Liver (tissue), 9 donors: ENCODE data around the gene DDX46. TPM values are rescaled to one million over a fixed set of nuclear protein-coding genes. Genes with fewer than 3 reads are reported as not detected.

Source experiments
- DNase-seq: peaks from one replicate; pipeline ENCODE4 v3.0.0-alpha.2; 2017; ENCODE audit warnings: low spot score
- H3K27ac ChIP-seq, 2 donors: one replicate each; pipeline ENCODE4 v1.7.0; 2013; ENCODE audit warnings: inconsistent platforms in 2 of 2, low read length in 2 of 2, control low read depth in 1 of 2, low read depth in 1 of 2, mild to moderate bottlenecking in 1 of 2
- H3K27me3 ChIP-seq, 4 donors: one replicate each; pipeline versions ENCODE4 v1.6.1 to v1.7.0; 2013; ENCODE audit warnings: low read length in 3 of 4, inconsistent platforms in 1 of 4, mild to moderate bottlenecking in 1 of 4, moderate library complexity in 1 of 4; ENCODE audit not compliant: control insufficient read depth in 4 of 4, insufficient read depth in 4 of 4
- H3K36me3 ChIP-seq, 4 donors: one replicate each; pipeline versions ENCODE4 v1.6.1 to v1.7.0; 2013; ENCODE audit warnings: low read length in 3 of 4, mild to moderate bottlenecking in 3 of 4, low read depth in 1 of 4, moderate library complexity in 1 of 4; ENCODE audit not compliant: control insufficient read depth in 4 of 4, insufficient read depth in 3 of 4
- H3K4me1 ChIP-seq, 4 donors: one replicate each; pipeline versions ENCODE4 v1.6.1 to v1.7.0; 2013; ENCODE audit warnings: low read length in 3 of 4, mild to moderate bottlenecking in 3 of 4, moderate library complexity in 1 of 4; ENCODE audit not compliant: control insufficient read depth in 4 of 4, insufficient read depth in 4 of 4
- H3K4me3 ChIP-seq, 3 donors: one replicate each; pipeline versions ENCODE4 v1.6.1 to v1.7.0; 2013; ENCODE audit warnings: low read length in 3 of 3, control low read depth in 1 of 3, low read depth in 1 of 3, mild to moderate bottlenecking in 1 of 3
- H3K9ac ChIP-seq, 2 donors: one replicate each; pipeline ENCODE4 v1.7.0; 2013; ENCODE audit warnings: low read length in 2 of 2, mild to moderate bottlenecking in 2 of 2, moderate library complexity in 2 of 2, control low read depth in 1 of 2, low read depth in 1 of 2
- H3K9me3 ChIP-seq, 4 donors: one replicate each; pipeline versions ENCODE4 v1.6.1 to v1.7.0; 2013; ENCODE audit warnings: low read length in 3 of 4; ENCODE audit not compliant: control insufficient read depth in 4 of 4
- EGR1 ChIP-seq, 2 donors: IDR thresholded peaks; 2 replicates each; pipeline ENCODE4 v1.6.1; 2016 to 2018; ENCODE audit warnings: antibody characterized with exemption in 2 of 2, low read depth in 2 of 2
- FOXA1 ChIP-seq: IDR thresholded peaks from 2 replicates; pipeline ENCODE4 v1.6.1; 2016; ENCODE audit warnings: antibody characterized with exemption
- FOXA2 ChIP-seq: IDR thresholded peaks from 2 replicates; pipeline ENCODE4 v1.6.1; 2016; ENCODE audit warnings: antibody characterized with exemption
- GABPA ChIP-seq, 2 donors: IDR thresholded peaks in 1 of 2; conservative IDR thresholded peaks in 1 of 2; 2 replicates each; pipeline ENCODE4 v1.6.1; 2016; ENCODE audit warnings: antibody characterized with exemption in 2 of 2, mild to moderate bottlenecking in 1 of 2, moderate library complexity in 1 of 2
- HNF4A ChIP-seq, 2 donors: conservative IDR thresholded peaks; 2 replicates each; pipeline ENCODE4 v1.6.1; 2016; ENCODE audit warnings: antibody characterized with exemption in 2 of 2, mild to moderate bottlenecking in 2 of 2
- HNF4G ChIP-seq: IDR thresholded peaks from 2 replicates; pipeline ENCODE4 v1.6.1; 2016; ENCODE audit warnings: antibody characterized with exemption
- JUND ChIP-seq, 2 donors: IDR thresholded peaks; 2 replicates each; pipeline ENCODE4 v1.6.1; 2016; ENCODE audit warnings: antibody characterized with exemption in 2 of 2
- NR2F2 ChIP-seq: IDR thresholded peaks from 2 replicates; pipeline ENCODE4 v1.6.1; 2016; ENCODE audit warnings: antibody characterized with exemption
- RAD21 ChIP-seq, 2 donors: IDR thresholded peaks; 2 replicates each; pipeline ENCODE4 v1.6.1; 2016; ENCODE audit warnings: antibody characterized with exemption in 2 of 2, mild to moderate bottlenecking in 2 of 2
- RXRA ChIP-seq, 2 donors: IDR thresholded peaks; 2 replicates each; pipeline ENCODE4 v1.6.1; 2017 to 2018; ENCODE audit warnings: antibody characterized with exemption in 2 of 2, mild to moderate bottlenecking in 1 of 2
- SP1 ChIP-seq: IDR thresholded peaks from 2 replicates; pipeline ENCODE4 v1.6.1; 2018; ENCODE audit warnings: antibody characterized with exemption, mild to moderate bottlenecking
- TAF1 ChIP-seq: conservative IDR thresholded peaks from 2 replicates; pipeline ENCODE4 v1.6.1; 2016; ENCODE audit warnings: antibody characterized with exemption, mild to moderate bottlenecking
- YY1 ChIP-seq: IDR thresholded peaks from 2 replicates; pipeline ENCODE4 v1.6.1; 2016; ENCODE audit warnings: antibody characterized with exemption, mild to moderate bottlenecking
- WGBS: extraction: QIAGEN DNeasy Blood & Tissue Kit; methylation state at CpG from one replicate; pipeline ENCODE4 v1.1.7; 2013; 5-methylcytosine and 5-hydroxymethylcytosine counted together
- polyA plus RNA-seq, 2 donors: library from polyadenylated mRNA; stranded (reverse) in 1 of 2; unstranded in 1 of 2; fragments of 200-250 nt in 1 of 2; fragments of >200 nt in 1 of 2; fragmentation: Nextera tagmentation in 1 of 2; extraction: Ambion mirVana in 1 of 2; gene quantifications; one replicate each; pipeline versions ENCODE4 v1.2.1 to v1.2.3, GENCODE V29; 2013 to 2015
- total RNA-seq, 2 donors: library from RNA; depleted of rRNA; stranded (reverse); fragments of >200 nt; gene quantifications; one replicate each; pipeline ENCODE4 v1.2.3, GENCODE V29; 2014
- TF ChIP-seq, protein P1 (sequence below): IDR thresholded peaks from 2 replicates; pipeline ENCODE4 v1.6.1; 2016; ENCODE audit warnings: antibody characterized with exemption
- TF ChIP-seq, protein P2 (sequence below): fragments of 150-350 bp; IDR thresholded peaks from 2 replicates; pipeline ENCODE4 v1.5.1; 2017; ENCODE audit warnings: improper control_type of control experiment, low read depth, low read length; ENCODE audit not compliant: missing input control
- TF ChIP-seq, protein P3 (sequence below): IDR thresholded peaks from 2 replicates; pipeline ENCODE4 v1.6.1; 2016; ENCODE audit warnings: antibody characterized with exemption
- donor health status: healthy.
- donor health status: healthy.
- donor health status: healthy.
- donor health status: healthy.
- donor health status: healthy.

DDX46 gene
- total and polyA plus RNA-seq, 4 donors = 11.2 to 24.3 (median 16.0) TPM

DNA sequence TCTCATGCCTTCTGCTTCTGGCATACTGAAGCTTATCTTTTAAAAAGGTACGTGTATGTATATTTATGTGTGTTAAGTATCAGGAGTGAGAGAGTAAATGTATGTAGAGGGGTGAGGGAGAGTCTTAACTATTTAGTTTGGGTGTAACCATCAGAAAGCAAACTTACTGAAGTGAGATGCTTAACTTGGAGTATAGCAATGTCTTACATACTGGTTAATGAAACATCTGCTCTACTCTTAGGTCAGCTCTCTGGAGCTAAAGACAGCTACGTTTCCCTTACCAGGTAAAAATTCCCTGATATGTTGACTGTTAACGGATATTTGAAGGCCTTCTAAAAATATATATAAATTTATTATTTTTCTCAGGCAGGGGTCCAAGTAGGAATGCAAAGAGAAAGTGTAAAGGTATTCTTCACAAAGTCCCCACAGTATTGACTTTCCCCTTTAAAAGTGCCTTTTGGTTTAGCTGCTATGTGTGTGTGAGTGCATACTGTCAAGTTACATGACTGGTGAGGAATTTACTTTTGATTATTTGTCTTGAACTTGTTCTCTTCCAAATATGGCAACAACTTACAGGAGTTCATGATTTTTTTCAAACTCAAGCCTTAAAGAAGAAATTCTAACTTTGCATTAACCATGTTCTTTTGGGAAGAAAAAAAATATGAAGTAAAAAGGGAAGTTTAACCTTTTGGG, 74.9 kb downstream of the DDX46 start:
- no peak overlapping the region for H3K9ac ChIP-seq

DNA sequence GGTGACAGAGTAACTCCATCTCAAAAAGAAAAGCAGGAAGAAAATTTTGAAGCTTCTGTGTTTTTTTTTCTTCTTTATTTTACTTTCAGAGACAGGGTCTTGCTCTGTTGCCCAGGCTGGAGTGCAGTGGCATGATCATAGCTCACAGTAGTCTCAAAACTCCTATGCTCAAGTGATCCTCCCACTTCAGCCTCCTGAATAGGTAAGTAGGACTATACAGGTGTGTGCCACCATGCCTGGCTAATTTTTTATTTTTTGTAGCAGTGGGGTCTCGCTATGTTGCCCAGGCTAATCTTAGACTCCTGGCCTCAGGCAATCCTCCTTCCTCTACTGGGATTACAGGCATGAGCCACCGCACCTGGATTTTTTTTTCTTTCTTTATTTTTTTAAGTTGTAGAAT, 77.0 kb downstream of the DDX46 start:
- Histone ChIP-seq H3K27me3 (no peaks in the 10 kb centered on the region), H3K36me3 (no peaks in the 10 kb centered on the region), H3K4me1 (peaks cover 7 to 29% (median 24%) of the 10 kb centered on the region in 4 donors), H3K9ac (no peak overlapping the region), H3K27ac (no peak overlapping the region), H3K9me3 (no peaks in the 10 kb centered on the region), H3K4me3 (no peak overlapping the region)
- over 99% methylated on average over 2 of the region's 2 CpGs for WGBS
- no peak for DNase-seq
- TF ChIP-seq, protein P1, sequence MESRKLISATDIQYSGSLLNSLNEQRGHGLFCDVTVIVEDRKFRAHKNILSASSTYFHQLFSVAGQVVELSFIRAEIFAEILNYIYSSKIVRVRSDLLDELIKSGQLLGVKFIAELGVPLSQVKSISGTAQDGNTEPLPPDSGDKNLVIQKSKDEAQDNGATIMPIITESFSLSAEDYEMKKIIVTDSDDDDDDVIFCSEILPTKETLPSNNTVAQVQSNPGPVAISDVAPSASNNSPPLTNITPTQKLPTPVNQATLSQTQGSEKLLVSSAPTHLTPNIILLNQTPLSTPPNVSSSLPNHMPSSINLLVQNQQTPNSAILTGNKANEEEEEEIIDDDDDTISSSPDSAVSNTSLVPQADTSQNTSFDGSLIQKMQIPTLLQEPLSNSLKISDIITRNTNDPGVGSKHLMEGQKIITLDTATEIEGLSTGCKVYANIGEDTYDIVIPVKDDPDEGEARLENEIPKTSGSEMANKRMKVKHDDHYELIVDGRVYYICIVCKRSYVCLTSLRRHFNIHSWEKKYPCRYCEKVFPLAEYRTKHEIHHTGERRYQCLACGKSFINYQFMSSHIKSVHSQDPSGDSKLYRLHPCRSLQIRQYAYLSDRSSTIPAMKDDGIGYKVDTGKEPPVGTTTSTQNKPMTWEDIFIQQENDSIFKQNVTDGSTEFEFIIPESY = no peak
- TF ChIP-seq GABPA (IDR thresholded peaks at IDR 0.05 in 1 of 2, conservative IDR thresholded peaks at IDR 0.05 in 1 of 2) = no peak

More for the DNA sequence above, 74.9 kb downstream of the DDX46 start:
- Histone ChIP-seq H3K4me1 (peaks cover 4 to 21% (median 16%) of the 10 kb centered on the region in 4 donors), H3K27ac (no peak overlapping the region), H3K9me3 (no peaks in the 10 kb centered on the region), H3K27me3 (no peaks in the 10 kb centered on the region), H3K4me3 (no peak overlapping the region), H3K36me3 (peaks cover 0 to 4% (median under 1%) of the 10 kb centered on the region in 4 donors)
- TF ChIP-seq, protein P1 = no peak
- no peak for TF ChIP-seq NR2F2
- no peak for TF ChIP-seq YY1
- TF ChIP-seq RAD21 (IDR thresholded peaks at IDR 0.05) = no peak
- 87% methylated on average over 3 of the region's 3 CpGs for WGBS
- no peak for DNase-seq

DNA sequence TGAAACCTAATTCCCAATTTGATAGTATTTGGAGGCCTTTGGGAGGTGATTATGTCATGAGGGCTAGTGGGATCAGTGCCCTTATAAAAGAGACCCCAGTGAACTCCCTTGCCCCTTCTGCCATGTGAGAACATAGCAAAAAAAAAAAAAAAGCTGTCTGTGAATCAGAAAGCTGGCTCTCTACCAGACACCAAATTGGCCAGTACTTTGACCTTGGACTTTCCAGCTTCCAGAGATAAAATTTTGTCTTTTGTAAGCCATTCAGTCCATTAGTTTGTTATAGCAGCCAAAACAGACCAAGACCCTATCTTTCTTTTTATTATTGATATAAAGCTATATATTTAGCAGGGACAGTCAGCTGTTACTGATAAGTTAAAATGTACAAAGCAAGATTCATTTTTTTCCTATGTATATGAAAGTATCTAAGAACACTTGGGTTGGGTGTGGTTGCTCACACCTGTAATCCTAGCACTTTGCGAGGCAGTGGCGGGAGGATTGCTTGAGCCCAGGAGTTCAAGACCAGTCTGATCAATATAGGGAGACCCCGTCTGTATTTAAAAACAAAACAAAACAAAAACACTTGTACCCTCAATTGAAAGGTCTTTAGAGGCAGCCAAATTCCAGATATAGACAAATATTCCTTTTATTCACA, 79.1 kb downstream of the DDX46 start:
- no peak for DNase-seq
- H3K4me1 ChIP-seq = peaks cover 7 to 29% (median 24%) of the 10 kb centered on the region in 4 donors
- H3K9ac ChIP-seq = peak overlapping the region in 1 of 2 donors; percentile 49
- H3K36me3 ChIP-seq = no peaks in the 10 kb centered on the region
- no peaks in the 10 kb centered on the region for H3K27me3 ChIP-seq
- peak overlapping the region; percentile 83 to 90 for H3K27ac ChIP-seq
- 22% methylated on average over 3 of the region's 3 CpGs for WGBS
- peak overlapping the region in 1 of 3 donors; percentile 5 for H3K4me3 ChIP-seq
- no peaks in the 10 kb centered on the region for H3K9me3 ChIP-seq
- no peak for TF ChIP-seq TAF1
- no peak for TF ChIP-seq FOXA1
- peak; percentile 35 for TF ChIP-seq YY1
- TF ChIP-seq EGR1 (IDR thresholded peaks at IDR 0.05; ENCODE audit: low read depth in 2 of 2) = no peak
- TF ChIP-seq HNF4G = peak; percentile 66
- TF ChIP-seq RXRA (IDR thresholded peaks at IDR 0.05) = peak; percentile 74 to 77
- TF ChIP-seq JUND (IDR thresholded peaks at IDR 0.05) = peak; percentile 42 to 58
- TF ChIP-seq, protein P2, sequence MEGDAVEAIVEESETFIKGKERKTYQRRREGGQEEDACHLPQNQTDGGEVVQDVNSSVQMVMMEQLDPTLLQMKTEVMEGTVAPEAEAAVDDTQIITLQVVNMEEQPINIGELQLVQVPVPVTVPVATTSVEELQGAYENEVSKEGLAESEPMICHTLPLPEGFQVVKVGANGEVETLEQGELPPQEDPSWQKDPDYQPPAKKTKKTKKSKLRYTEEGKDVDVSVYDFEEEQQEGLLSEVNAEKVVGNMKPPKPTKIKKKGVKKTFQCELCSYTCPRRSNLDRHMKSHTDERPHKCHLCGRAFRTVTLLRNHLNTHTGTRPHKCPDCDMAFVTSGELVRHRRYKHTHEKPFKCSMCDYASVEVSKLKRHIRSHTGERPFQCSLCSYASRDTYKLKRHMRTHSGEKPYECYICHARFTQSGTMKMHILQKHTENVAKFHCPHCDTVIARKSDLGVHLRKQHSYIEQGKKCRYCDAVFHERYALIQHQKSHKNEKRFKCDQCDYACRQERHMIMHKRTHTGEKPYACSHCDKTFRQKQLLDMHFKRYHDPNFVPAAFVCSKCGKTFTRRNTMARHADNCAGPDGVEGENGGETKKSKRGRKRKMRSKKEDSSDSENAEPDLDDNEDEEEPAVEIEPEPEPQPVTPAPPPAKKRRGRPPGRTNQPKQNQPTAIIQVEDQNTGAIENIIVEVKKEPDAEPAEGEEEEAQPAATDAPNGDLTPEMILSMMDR = no peak
- TF ChIP-seq NR2F2 = peak; percentile 30
- no peak for TF ChIP-seq FOXA2
- TF ChIP-seq, protein P1 = peak; percentile 17
- TF ChIP-seq, protein P3, sequence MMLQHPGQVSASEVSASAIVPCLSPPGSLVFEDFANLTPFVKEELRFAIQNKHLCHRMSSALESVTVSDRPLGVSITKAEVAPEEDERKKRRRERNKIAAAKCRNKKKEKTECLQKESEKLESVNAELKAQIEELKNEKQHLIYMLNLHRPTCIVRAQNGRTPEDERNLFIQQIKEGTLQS = no peak
- peak; percentile 89 for TF ChIP-seq SP1
- TF ChIP-seq HNF4A (conservative IDR thresholded peaks at IDR 0.05) = peak; percentile 91 to 92
